Activated CD4-positive, alpha-beta T cell treated with anti-CD3 and anti-CD28 coated beads, Interleukin-2, amount 10 ng/mL, durations not matched to agents 7 days and 5 days (primary cell): ENCODE data around the gene OGFOD2. TPM values are rescaled to one million over a fixed set of nuclear protein-coding genes. Genes with fewer than 3 reads are reported as not detected.

Source experiments
- CTCF ChIA-PET: fragments of 350-600 bp; sonication (Branson Sonifier 250); formaldehyde crosslinking; loops from one replicate; lab custom pipeline; 2021; ENCODE audit warnings: antibody characterized with exemption; lab: Charles Lee
- POLR2A ChIA-PET: fragments of 350-600 bp; sonication (Branson Sonifier 250); formaldehyde crosslinking; loops from one replicate; lab custom pipeline; 2021; ENCODE audit warnings: antibody characterized with exemption; lab: Charles Lee
- DNase-seq: peaks from one replicate; pipeline ENCODE4 v3.0.0-alpha.2; 2020
- H3K27ac Mint-ChIP-seq: one replicate; pipeline ENCODE4 v1.8.0; 2021; ENCODE audit warnings: mild to moderate bottlenecking, moderate library complexity, mixed read lengths
- H3K27me3 Mint-ChIP-seq: one replicate; pipeline ENCODE4 v1.8.0; 2021; ENCODE audit warnings: mixed read lengths
- H3K36me3 Mint-ChIP-seq: one replicate; pipeline ENCODE4 v1.8.0; 2021; ENCODE audit warnings: low read depth, mixed read lengths
- H3K4me1 Mint-ChIP-seq: one replicate; pipeline ENCODE4 v1.8.0; 2021; ENCODE audit warnings: mixed read lengths
- H3K4me3 Mint-ChIP-seq: one replicate; pipeline ENCODE4 v1.8.0; 2021; ENCODE audit warnings: mild to moderate bottlenecking, moderate library complexity, mixed read lengths
- H3K9me3 Mint-ChIP-seq: one replicate; pipeline ENCODE4 v1.8.0; 2021; ENCODE audit warnings: mixed read lengths
- microRNA-seq: library from miRNA; unstranded; fragments of <30 nt; microRNA quantifications from one replicate; pipeline ENCODE4 v1.2.0, GENCODE V29; 2021; ENCODE audit warnings: borderline microRNAs expressed, borderline replicate concordance
- total RNA-seq, 2 experiments: library from RNA; stranded (reverse); gene quantifications; one replicate each; pipeline ENCODE4 v1.2.3, GENCODE V29; 2021

The OGFOD2 gene
- total RNA-seq, 2 experiments from 2014 or later = 25.3 to 25.9 TPM

DNA sequence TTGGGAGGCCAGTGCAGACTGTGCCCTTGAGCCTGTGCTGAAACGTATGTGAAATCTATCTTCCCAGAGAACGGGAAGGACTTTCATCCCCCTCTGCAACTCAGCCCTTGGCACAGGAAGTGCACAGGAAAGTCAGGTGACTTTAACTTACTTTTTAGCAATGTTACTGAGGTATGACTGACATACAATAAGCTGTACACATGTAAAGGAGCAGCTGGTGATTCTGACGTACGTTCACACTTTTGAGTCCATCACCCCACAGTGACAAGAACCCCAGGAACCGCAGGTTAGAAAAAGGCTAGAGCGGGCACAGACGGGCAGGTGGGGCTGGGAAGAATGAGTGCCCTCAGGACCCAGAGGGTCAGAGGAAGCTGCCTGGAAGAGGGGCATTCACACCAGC lies 53.4 kb downstream of the OGFOD2 start:
- POLR2A ChIA-PET = no interaction called here
- CTCF ChIA-PET = interaction anchor here (1.0 to 1.4 kb wide), 2 partner anchors 9 to 22 kb away, joined by 4 read pairs; no protein-coding TSS in a partner anchor
- DNase-seq = no peak
- H3K27me3 Mint-ChIP-seq = no peaks in the 10 kb centered on the region
- no peak overlapping the region for H3K4me3 Mint-ChIP-seq
- H3K27ac Mint-ChIP-seq = peak overlapping the region; percentile 25
- peaks cover 7% of the 10 kb centered on the region for H3K36me3 Mint-ChIP-seq
- H3K9me3 Mint-ChIP-seq = no peaks in the 10 kb centered on the region
- H3K4me1 Mint-ChIP-seq = peaks cover 24% of the 10 kb centered on the region

DNA sequence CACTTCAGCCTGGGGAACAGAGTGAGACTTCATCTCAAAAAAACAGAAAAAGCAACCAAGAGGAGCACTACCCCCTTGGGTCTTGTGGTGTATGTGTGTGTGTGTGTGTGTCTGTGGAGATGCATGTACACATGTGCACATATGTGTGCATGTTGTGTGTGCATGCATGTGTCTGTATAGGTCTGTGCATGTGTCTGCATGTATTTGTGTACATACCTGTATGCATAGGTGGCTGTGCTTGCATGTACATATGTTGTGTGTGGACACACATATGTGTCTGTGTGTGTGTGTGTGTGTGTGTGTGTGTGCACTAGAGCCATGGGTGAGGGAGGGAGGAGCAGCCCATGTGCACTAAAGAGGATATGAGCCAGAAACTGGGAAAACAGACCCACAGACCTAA lies 54.5 kb downstream of the OGFOD2 start:
- Mint-ChIP-seq H3K36me3 (peaks cover 11% of the 10 kb centered on the region), H3K4me3 (no peak overlapping the region), H3K27ac (no peak overlapping the region), H3K9me3 (no peaks in the 10 kb centered on the region), H3K27me3 (no peaks in the 10 kb centered on the region), H3K4me1 (peaks cover 29% of the 10 kb centered on the region)
- no peak for DNase-seq
- POLR2A ChIA-PET = no interaction called here
- CTCF ChIA-PET = interaction anchor here (1.4 kb wide), 1 partner anchor 23 kb away, joined by 4 read pairs; no protein-coding TSS in a partner anchor

Small RNAs within 50 kb of the gene (microRNA-seq; reads per million reads assigned to microRNA genes)
- gene MIR4304 = not detected

Other genes starting within 250 kb of the OGFOD2 start
- under 1 TPM; 0.17 to 0.37 TPM for gene HCAR1, start 244.4 kb upstream of the OGFOD2 start, total RNA-seq
- 10 to 100 TPM; 52.7 to 53.9 TPM for gene DENR, start 222.4 kb upstream of the OGFOD2 start, total RNA-seq
- gene CCDC62, start 200.7 kb upstream of the OGFOD2 start, total RNA-seq = under 1 TPM; 0.52 to 0.89 TPM
- 10 to 100 TPM; 30.7 to 32.7 TPM for gene HIP1R, start 139.8 kb upstream of the OGFOD2 start, total RNA-seq
- 10 to 100 TPM; 23.0 to 23.7 TPM for gene VPS37B, start 79.1 kb upstream of the OGFOD2 start, total RNA-seq
- 1 to 10 TPM; 4.7 to 6.7 TPM for gene ABCB9, start 8.8 kb upstream of the OGFOD2 start, total RNA-seq
- gene ARL6IP4, start 5.4 kb downstream of the OGFOD2 start, total RNA-seq = 100 to 1,000 TPM; 160 to 180 TPM
- 10 to 100 TPM; 19.0 to 21.8 TPM for gene PITPNM2, start 175.8 kb downstream of the OGFOD2 start, total RNA-seq